Colonic mucosa (tissue), 4 donors: ENCODE data around the gene YTHDC2. TPM values are rescaled to one million over a fixed set of nuclear protein-coding genes. Genes with fewer than 3 reads are reported as not detected.

Experiments
- DNase-seq: peaks from one replicate; pipeline ENCODE4 v3.0.0-alpha.2; 2020
- H3K27ac ChIP-seq: fragments of 200-600 bp; one replicate; pipeline ENCODE4 v1.8.0; 2021
- H3K27me3 ChIP-seq: fragments of 200-600 bp; one replicate; pipeline ENCODE4 v1.8.0; 2021
- H3K36me3 ChIP-seq: fragments of 200-600 bp; one replicate; pipeline ENCODE4 v1.8.0; 2021
- H3K4me1 ChIP-seq: fragments of 200-600 bp; one replicate; pipeline ENCODE4 v1.8.0; 2021; ENCODE audit warnings: mild to moderate bottlenecking
- H3K4me3 ChIP-seq: fragments of 200-600 bp; one replicate; pipeline ENCODE4 v1.8.0; 2021
- H3K9ac ChIP-seq, 2 donors: one replicate each; pipeline ENCODE4 v1.7.0; 2013; ENCODE audit warnings: control low read depth in 2 of 2, low read depth in 2 of 2, low read length in 2 of 2
- H3K9me3 ChIP-seq: fragments of 200-600 bp; one replicate; pipeline ENCODE4 v1.8.0; 2021
- intact Hi-C: fragments of 100-400 bp; cut with DNase I; formaldehyde crosslinking; loops from one replicate; pipeline ENCODE4 v1.14.1; 2022
- total RNA-seq, 2 donors: library from RNA; stranded (reverse); fragmentation: NEBNext Ultra II Directional in 1 of 2; extraction: Animal tissue kit (Norgen Biotek cat#: 25700) in 1 of 2; gene quantifications; one replicate each; pipeline ENCODE4 v1.2.1, GENCODE V29; 2021
- TF ChIP-seq, protein P1 (sequence below): fragments of 200-600 bp; IDR thresholded peaks from one replicate; pipeline ENCODE4 v1.8.0; 2022; ENCODE audit warnings: antibody characterized with exemption, mild to moderate bottlenecking
- donor health status: healthy.
- donor health status: DM: no; HTN: no; CAD: no.
- donor health status: DM: no; HTN: no; CAD: no.

YTHDC2 gene
- total RNA-seq, 2 donors from 2014 or later, result 22.6 to 22.8 TPM

DNA sequence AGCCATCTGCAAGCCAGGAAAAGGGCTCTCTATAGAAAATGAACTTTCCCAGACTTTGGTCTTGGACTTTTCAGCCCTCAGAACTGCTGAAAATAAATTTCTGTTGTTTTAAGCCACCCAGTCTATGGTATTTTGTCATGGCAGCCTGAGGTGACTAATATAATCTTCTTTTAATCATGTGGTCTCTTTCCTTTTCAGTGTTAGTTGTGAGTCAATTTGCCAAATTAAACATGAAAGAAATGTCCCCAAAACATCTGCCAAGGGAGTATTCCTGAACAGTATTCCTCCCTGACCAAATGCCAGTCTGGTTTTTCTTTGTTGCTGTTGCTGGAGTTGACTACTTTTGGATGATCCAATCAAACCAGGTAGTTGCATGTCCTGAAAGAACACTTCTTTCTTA, 4.7 kb upstream of the YTHDC2 start:
- H3K4me3 ChIP-seq, result no peak overlapping the region
- no peaks in the 10 kb centered on the region for H3K27me3 ChIP-seq
- no peak overlapping the region for H3K27ac ChIP-seq
- no peaks in the 10 kb centered on the region for H3K36me3 ChIP-seq
- TF ChIP-seq, protein P1, sequence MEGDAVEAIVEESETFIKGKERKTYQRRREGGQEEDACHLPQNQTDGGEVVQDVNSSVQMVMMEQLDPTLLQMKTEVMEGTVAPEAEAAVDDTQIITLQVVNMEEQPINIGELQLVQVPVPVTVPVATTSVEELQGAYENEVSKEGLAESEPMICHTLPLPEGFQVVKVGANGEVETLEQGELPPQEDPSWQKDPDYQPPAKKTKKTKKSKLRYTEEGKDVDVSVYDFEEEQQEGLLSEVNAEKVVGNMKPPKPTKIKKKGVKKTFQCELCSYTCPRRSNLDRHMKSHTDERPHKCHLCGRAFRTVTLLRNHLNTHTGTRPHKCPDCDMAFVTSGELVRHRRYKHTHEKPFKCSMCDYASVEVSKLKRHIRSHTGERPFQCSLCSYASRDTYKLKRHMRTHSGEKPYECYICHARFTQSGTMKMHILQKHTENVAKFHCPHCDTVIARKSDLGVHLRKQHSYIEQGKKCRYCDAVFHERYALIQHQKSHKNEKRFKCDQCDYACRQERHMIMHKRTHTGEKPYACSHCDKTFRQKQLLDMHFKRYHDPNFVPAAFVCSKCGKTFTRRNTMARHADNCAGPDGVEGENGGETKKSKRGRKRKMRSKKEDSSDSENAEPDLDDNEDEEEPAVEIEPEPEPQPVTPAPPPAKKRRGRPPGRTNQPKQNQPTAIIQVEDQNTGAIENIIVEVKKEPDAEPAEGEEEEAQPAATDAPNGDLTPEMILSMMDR, result no peak
- DNase-seq, result no peak
- H3K9me3 ChIP-seq, result no peaks in the 10 kb centered on the region
- intact Hi-C loops, result no loop called here
- no peak overlapping the region for H3K9ac ChIP-seq
- no peaks in the 10 kb centered on the region for H3K4me1 ChIP-seq

DNA sequence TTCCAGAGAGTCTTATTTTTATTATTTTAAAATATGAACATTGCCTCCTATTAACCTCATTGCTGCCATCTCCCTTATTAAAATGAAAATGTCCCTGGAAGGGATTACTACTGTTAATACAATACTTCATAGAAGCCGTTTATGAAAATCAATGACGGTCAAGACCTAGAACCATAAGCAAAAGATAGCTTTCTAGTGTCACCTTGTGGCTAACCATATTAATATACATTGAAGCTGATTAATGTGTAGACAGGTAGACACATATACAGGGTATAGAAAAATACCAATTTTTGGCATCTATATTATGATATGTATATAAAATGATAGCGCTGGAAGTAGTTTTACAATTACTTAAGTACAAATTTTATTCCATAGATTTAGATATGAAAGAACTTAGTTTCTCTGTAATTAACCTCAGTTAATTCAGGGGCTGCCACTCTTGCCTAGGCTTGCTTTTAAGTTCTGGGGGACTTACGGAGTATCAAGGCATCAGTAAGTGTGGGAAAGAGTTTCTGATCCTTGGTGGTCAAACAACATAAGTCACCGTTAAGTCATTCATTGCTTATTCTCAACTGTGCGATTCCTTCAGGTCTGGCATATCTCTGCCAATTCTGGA, 2.5 kb upstream of the YTHDC2 start:
- no peak for DNase-seq
- intact Hi-C loops, result loop anchor here (5.0 to 10.0 kb wide), 2 partner anchors 129 to 516 kb away; no protein-coding TSS in a partner anchor
- no peaks in the 10 kb centered on the region for H3K4me1 ChIP-seq

DNA sequence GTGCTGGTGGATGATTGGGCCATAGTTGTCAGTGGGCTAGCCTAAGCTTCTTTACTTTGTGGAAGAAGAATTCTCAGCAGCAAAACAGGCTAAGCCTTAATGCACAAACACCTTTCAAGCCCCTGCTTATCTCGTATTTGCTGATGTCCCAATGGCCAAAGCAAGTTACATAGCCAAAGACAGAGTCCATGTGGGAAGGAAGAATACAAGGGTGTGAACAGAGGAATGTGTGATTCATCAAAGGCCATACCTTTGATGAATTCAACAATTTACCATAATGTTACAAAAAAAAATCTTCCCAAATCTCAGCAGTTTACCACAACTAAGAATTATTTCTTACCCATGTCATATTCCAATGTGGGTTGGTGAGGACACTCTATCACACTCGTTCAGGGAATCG, 1.2 kb upstream of the YTHDC2 start:
- Histone ChIP-seq H3K27me3 (no peaks in the 10 kb centered on the region), H3K27ac (no peak overlapping the region), H3K4me3 (no peak overlapping the region), H3K4me1 (no peaks in the 10 kb centered on the region), H3K36me3 (no peaks in the 10 kb centered on the region), H3K9me3 (no peaks in the 10 kb centered on the region), H3K9ac (no peak overlapping the region)
- intact Hi-C loops, result loop anchor here (5.0 to 10.0 kb wide), 2 partner anchors 130 to 518 kb away; no protein-coding TSS in a partner anchor
- no peak for DNase-seq
- TF ChIP-seq, protein P1, result no peak

More for the DNA sequence above, 2.5 kb upstream of the YTHDC2 start:
- TF ChIP-seq, protein P1, result peak; percentile 28
- Histone ChIP-seq H3K36me3 (no peaks in the 10 kb centered on the region), H3K27ac (no peak overlapping the region), H3K4me3 (no peak overlapping the region), H3K9me3 (no peaks in the 10 kb centered on the region), H3K9ac (no peak overlapping the region), H3K27me3 (no peaks in the 10 kb centered on the region)

DNA sequence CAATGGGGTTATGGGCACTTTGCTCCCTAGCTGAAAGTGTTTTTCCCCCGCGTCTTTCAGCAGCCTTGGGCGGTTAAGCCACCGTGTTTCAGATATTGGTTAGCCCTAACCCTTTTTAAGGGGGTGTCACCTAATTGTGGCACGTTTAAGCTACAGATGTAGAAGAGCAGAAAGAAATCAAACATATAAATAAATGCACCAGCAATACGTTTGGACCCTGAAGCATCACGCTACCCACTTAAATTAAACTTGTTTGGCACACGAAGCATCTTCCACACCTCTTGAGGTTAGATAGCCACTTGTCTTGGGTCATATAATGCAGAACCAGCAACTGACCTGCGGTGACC, 768 bp downstream of the YTHDC2 start:
- Histone ChIP-seq H3K36me3 (no peaks in the 10 kb centered on the region), H3K9me3 (no peaks in the 10 kb centered on the region)
- intact Hi-C loops, result loop anchor here (5.0 to 10.0 kb wide), 2 partner anchors 132 to 519 kb away; no protein-coding TSS in a partner anchor

DNA sequence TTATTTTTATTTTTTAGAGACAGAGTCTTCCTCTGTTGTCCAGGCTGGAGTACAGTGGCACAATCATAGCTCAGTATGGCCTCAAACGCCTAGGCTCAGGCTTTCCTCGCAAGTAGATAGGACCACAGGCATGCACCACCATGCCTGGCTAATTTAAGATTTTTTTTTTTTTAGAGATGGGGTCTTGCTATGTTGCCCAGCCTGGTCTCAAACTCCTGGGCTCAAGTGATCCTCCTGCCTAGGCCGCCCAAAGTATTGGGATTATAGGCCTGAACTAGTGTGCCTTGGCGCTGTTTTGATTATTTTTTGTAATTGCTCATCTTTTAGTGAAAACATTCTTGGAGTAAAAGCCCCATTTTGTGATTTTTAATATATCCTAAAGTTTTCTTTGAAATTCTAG, 5.4 kb downstream of the YTHDC2 start:
- H3K27me3 ChIP-seq, result no peaks in the 10 kb centered on the region
- H3K4me3 ChIP-seq, result no peak overlapping the region
- H3K9me3 ChIP-seq, result no peaks in the 10 kb centered on the region
- H3K36me3 ChIP-seq, result no peaks in the 10 kb centered on the region
- no peak overlapping the region for H3K9ac ChIP-seq
- intact Hi-C loops, result loop anchor here (10.0 kb wide), 1 partner anchor 524 kb away; no protein-coding TSS in a partner anchor
- TF ChIP-seq, protein P1, result no peak
- H3K4me1 ChIP-seq, result no peaks in the 10 kb centered on the region
- no peak for DNase-seq
- no peak overlapping the region for H3K27ac ChIP-seq

More for the DNA sequence above, 768 bp downstream of the YTHDC2 start:
- H3K9ac ChIP-seq, result peak overlapping the region; percentile 75 to 99
- H3K27ac ChIP-seq, result peak overlapping the region; percentile 82
- no peak for DNase-seq
- TF ChIP-seq, protein P1, result no peak
- peak overlapping the region; percentile 96 for H3K4me3 ChIP-seq
- no peaks in the 10 kb centered on the region for H3K4me1 ChIP-seq
- no peaks in the 10 kb centered on the region for H3K27me3 ChIP-seq
